ENCODE measurements around the gene SEMA3A.

The SEMA3A gene

DNA sequence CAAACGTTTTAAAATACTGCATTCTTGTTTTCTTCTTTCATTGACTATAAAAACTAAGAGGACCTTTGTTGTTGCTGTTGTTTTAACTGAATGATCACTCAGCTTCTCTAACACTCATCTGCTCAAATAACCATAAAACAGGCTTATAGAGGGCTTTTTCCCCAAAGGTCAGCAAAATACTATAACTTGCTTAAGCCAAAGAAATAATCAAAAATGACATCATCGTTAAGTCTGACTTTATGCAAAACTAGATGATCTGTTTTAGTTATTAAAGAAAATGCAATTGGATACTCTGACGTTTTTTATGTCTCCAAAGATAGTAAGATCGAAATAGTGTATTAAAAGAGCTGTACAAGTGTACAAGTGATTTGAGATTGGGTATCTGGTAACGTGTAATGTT lies 152.9 kb downstream of the SEMA3A start:
- Histone ChIP-seq H3K4me3 (ENCODE audit: low read depth in 1 of 2, low read length in 2 of 2) (no peak overlapping the region), H3K4me1 (ENCODE audit: control insufficient read depth in 1 of 2, insufficient read depth in 2 of 2, low read length in 2 of 2) (peaks cover 0 to 6% of the 10 kb centered on the region in 2 donors), H3K27ac (ENCODE audit: low read length) (no peak overlapping the region), H3K27me3 (ENCODE audit: low read depth, low read length) (no peaks in the 10 kb centered on the region), H3K9me3 (ENCODE audit: control insufficient read depth in 1 of 2, low read length in 2 of 2) (no peaks in the 10 kb centered on the region), H3K36me3 (ENCODE audit: control insufficient read depth in 1 of 2, insufficient read depth in 2 of 2, low read length in 2 of 2) (no peaks in the 10 kb centered on the region)

DNA sequence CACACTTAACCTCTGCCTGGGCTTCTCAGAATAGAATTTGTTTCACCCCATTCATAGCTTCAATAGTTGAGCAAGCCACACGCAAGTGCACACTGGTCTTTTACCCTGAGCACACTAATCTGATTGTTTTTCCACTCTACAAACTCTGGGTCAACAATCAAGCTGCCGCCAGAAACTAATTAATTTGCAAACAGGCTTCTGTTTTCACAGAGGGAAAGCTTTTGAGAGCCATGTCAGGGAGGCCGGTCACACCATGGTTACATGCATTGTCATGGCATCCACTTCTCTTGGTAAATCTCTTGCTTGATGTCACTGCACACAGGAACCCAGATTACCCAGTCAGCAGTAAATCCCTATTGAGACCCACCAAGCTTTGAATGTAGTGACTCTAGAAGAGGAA lies 154.2 kb downstream of the SEMA3A start:
- Histone ChIP-seq H3K4me3 (ENCODE audit: low read depth in 1 of 2, low read length in 2 of 2) (no peak overlapping the region), H3K9me3 (ENCODE audit: control insufficient read depth in 1 of 2, low read length in 2 of 2) (no peaks in the 10 kb centered on the region), H3K27ac (ENCODE audit: low read length) (no peak overlapping the region), H3K36me3 (ENCODE audit: control insufficient read depth in 1 of 2, insufficient read depth in 2 of 2, low read length in 2 of 2) (no peaks in the 10 kb centered on the region), H3K4me1 (ENCODE audit: control insufficient read depth in 1 of 2, insufficient read depth in 2 of 2, low read length in 2 of 2) (peaks cover 0 to 6% of the 10 kb centered on the region in 2 donors), H3K27me3 (ENCODE audit: low read depth, low read length) (no peaks in the 10 kb centered on the region)

DNA sequence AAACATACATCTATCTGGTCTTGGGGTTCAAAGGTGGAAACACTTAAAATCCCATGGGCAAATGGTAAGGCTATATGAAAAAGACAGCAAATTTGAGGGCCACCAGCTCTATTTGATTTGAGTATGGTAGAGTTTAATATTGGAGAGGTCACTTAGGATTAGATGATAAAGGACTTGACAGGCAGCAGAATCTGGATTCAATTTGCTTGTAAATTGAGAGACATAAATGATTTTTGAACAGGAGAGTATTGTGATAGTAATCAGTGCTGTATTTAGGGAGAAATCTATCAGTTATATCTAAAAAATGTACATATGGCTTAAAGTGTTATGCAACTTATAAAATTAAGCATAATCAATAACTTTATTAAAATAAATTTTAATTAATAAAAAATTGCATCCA lies 155.2 kb downstream of the SEMA3A start:
- H3K27ac ChIP-seq (ENCODE audit: low read length): no peak overlapping the region
- peaks cover 0 to 6% of the 10 kb centered on the region in 2 donors for H3K4me1 ChIP-seq (ENCODE audit: control insufficient read depth in 1 of 2, insufficient read depth in 2 of 2, low read length in 2 of 2)
- H3K9me3 ChIP-seq (ENCODE audit: control insufficient read depth in 1 of 2, low read length in 2 of 2): no peaks in the 10 kb centered on the region
- no peaks in the 10 kb centered on the region for H3K27me3 ChIP-seq (ENCODE audit: low read depth, low read length)
- no peaks in the 10 kb centered on the region for H3K36me3 ChIP-seq (ENCODE audit: control insufficient read depth in 1 of 2, insufficient read depth in 2 of 2, low read length in 2 of 2)
- no peak overlapping the region for H3K4me3 ChIP-seq (ENCODE audit: low read depth in 1 of 2, low read length in 2 of 2)

DNA sequence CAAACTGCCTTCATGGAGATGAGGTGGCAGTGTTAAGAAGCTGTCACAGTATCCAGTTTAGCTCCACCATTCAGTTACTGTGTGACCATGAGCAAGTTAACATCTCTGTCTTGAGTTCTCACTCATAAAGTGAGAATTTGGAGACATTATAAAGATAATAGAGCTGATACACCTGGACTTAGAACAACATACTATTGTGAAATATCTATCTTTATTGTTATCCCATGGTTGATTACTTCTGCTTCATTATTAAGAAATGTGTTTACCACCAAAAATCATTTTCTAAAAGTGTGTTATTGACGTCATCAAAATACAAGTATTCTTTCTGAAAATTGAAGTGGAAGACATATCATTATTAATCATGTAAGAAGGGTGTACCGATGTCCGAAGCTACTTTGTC lies 166.9 kb downstream of the SEMA3A start:
- Histone ChIP-seq H3K4me3 (ENCODE audit: low read depth in 1 of 2, low read length in 2 of 2) (no peak overlapping the region), H3K27me3 (ENCODE audit: low read depth, low read length) (no peaks in the 10 kb centered on the region), H3K4me1 (ENCODE audit: control insufficient read depth in 1 of 2, insufficient read depth in 2 of 2, low read length in 2 of 2) (peaks cover 0 to 2% of the 10 kb centered on the region in 2 donors), H3K27ac (ENCODE audit: low read length) (no peak overlapping the region), H3K36me3 (ENCODE audit: control insufficient read depth in 1 of 2, insufficient read depth in 2 of 2, low read length in 2 of 2) (no peaks in the 10 kb centered on the region), H3K9me3 (ENCODE audit: control insufficient read depth in 1 of 2, low read length in 2 of 2) (no peaks in the 10 kb centered on the region)

DNA sequence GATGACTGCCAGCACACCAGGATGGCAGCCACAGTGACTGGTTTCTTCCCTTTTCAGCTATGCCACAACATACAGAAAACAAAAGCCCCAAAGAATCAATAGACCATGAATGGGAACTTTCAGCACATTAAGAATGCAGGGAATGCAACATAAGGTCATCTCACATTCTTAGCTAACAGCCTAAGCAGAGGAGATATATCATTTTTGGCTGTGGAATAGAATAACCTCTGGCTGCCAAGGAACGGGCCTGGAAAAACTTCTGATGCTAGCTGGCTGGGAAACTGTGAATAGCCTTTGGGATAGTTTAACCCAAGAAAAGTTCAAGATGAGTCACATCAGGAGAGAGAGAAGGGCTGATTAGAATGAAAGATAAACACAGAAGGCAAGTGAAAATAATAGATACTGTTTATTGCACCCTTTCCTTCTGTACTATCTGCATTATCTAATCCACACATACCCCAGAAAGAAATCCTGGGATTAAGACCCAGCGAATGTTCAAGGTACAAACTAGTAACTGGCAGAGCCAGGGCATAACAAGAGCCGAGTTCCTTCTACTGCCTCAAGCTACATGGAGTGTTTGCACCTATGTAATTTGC lies 169.2 kb downstream of the SEMA3A start:
- Histone ChIP-seq H3K4me3 (ENCODE audit: low read depth in 1 of 2, low read length in 2 of 2) (no peak overlapping the region), H3K9me3 (ENCODE audit: control insufficient read depth in 1 of 2, low read length in 2 of 2) (no peaks in the 10 kb centered on the region), H3K27ac (ENCODE audit: low read length) (peak overlapping the region; percentile 17), H3K27me3 (ENCODE audit: low read depth, low read length) (no peaks in the 10 kb centered on the region), H3K4me1 (ENCODE audit: control insufficient read depth in 1 of 2, insufficient read depth in 2 of 2, low read length in 2 of 2) (peaks cover 0 to 5% of the 10 kb centered on the region in 2 donors), H3K36me3 (ENCODE audit: control insufficient read depth in 1 of 2, insufficient read depth in 2 of 2, low read length in 2 of 2) (no peaks in the 10 kb centered on the region)

DNA sequence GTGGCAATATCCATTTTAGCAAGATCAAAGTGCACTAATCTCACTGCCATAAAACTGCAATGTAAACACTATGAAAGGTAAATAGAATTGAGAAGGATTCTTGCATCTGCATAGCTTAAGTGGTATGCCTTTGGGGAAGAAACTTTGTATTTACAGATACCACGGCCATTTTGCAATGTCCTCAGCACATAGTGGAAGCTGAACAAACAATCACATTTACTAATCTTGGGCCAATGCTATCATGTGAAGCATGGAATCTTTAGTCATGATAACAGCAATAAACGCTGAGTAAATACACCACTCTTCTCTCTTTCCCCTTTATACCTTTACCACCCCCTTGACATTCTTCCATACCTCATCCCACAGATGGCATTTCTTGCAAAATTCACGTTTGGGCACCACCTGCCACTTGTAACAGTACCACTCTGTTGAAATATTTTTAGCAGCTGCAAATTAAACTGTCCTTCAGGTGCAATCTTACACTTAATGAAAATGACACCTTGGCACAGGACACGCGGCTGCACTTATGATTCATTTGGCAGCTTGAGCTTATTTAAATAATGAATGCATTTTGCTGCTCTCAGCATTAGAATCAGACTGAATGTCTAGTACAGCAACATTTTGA lies 171.8 kb downstream of the SEMA3A start:
- H3K4me1 ChIP-seq (ENCODE audit: control insufficient read depth in 1 of 2, insufficient read depth in 2 of 2, low read length in 2 of 2): peaks cover 0 to 5% of the 10 kb centered on the region in 2 donors
- no peaks in the 10 kb centered on the region for H3K36me3 ChIP-seq (ENCODE audit: control insufficient read depth in 1 of 2, insufficient read depth in 2 of 2, low read length in 2 of 2)
- no peaks in the 10 kb centered on the region for H3K27me3 ChIP-seq (ENCODE audit: low read depth, low read length)
- H3K27ac ChIP-seq (ENCODE audit: low read length): no peak overlapping the region
- no peak overlapping the region for H3K4me3 ChIP-seq (ENCODE audit: low read depth in 1 of 2, low read length in 2 of 2)
- no peaks in the 10 kb centered on the region for H3K9me3 ChIP-seq (ENCODE audit: control insufficient read depth in 1 of 2, low read length in 2 of 2)

DNA sequence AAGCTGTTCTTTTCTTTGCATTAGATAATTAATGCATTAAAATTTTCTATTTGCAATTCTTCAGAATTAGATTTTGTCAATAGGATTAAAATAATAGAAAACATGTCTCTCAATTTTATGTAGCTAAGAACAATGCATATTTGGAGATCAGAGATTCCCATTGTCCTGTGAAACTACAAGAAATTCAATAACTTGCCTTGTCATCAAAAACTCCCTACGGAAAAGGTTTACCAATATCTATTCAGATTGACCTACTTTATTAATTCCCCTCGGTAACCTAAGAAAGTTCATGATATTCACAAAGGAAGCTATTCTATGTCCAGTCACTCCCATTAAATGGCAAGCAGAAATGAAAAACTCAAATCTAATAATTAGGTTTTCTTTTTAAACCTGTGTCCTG lies 172.6 kb downstream of the SEMA3A start:
- no peak overlapping the region for H3K27ac ChIP-seq (ENCODE audit: low read length)
- peaks cover 0 to 5% of the 10 kb centered on the region in 2 donors for H3K4me1 ChIP-seq (ENCODE audit: control insufficient read depth in 1 of 2, insufficient read depth in 2 of 2, low read length in 2 of 2)
- no peaks in the 10 kb centered on the region for H3K36me3 ChIP-seq (ENCODE audit: control insufficient read depth in 1 of 2, insufficient read depth in 2 of 2, low read length in 2 of 2)
- H3K27me3 ChIP-seq (ENCODE audit: low read depth, low read length): no peaks in the 10 kb centered on the region
- H3K4me3 ChIP-seq (ENCODE audit: low read depth in 1 of 2, low read length in 2 of 2): no peak overlapping the region
- H3K9me3 ChIP-seq (ENCODE audit: control insufficient read depth in 1 of 2, low read length in 2 of 2): no peaks in the 10 kb centered on the region

DNA sequence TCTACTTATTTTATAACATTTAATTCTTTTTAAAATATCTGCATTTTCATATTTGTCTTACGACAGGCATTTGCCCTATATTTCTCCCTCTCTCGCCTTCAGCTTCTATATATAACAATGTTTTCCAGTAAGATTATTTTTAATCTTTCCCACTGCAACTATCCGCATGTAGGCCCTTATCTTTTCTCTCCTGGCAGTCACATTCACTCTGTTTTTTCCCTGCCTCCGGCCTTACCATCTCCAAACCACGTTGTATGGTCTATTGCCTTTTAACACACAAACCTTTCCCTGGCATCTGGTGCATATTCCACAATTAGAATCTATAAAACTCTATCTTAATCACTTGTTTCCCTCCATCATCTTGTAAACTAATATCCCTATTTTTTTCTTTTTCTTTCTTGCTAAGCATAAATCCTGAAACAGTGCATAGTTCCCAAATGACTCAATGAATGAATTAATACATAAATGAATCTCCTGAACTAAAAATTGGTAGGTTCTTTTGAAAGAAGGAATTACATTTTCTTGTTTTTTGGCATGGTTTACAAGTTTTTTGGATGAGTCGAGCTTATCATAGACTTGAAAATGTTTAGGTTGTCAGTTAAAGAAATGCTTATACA lies 173.2 kb downstream of the SEMA3A start:
- no peaks in the 10 kb centered on the region for H3K9me3 ChIP-seq (ENCODE audit: control insufficient read depth in 1 of 2, low read length in 2 of 2)
- no peaks in the 10 kb centered on the region for H3K36me3 ChIP-seq (ENCODE audit: control insufficient read depth in 1 of 2, insufficient read depth in 2 of 2, low read length in 2 of 2)
- H3K4me1 ChIP-seq (ENCODE audit: control insufficient read depth in 1 of 2, insufficient read depth in 2 of 2, low read length in 2 of 2): peaks cover 0 to 5% of the 10 kb centered on the region in 2 donors
- H3K27me3 ChIP-seq (ENCODE audit: low read depth, low read length): no peaks in the 10 kb centered on the region
- no peak overlapping the region for H3K27ac ChIP-seq (ENCODE audit: low read length)
- H3K4me3 ChIP-seq (ENCODE audit: low read depth in 1 of 2, low read length in 2 of 2): no peak overlapping the region

DNA sequence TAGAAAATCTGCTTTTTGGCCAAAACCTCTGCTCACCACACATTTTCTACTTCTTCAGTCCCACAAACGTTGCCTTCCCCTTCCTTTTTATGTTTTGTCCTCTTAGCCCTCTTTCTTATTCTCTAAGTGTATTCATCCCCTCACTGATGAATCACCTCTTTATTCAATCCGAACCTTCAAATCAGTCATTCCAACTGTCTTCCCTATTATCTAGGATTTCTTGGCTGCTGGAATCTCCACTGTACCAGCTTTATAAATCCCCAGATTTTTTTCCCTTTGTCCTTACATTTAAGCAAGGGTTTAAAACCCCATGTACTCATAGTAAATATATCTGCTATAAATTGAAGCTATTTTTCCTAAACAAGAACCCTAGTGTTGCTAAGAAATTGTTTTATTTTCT lies 176.9 kb downstream of the SEMA3A start:
- H3K9me3 ChIP-seq (ENCODE audit: control insufficient read depth in 1 of 2, low read length in 2 of 2): no peaks in the 10 kb centered on the region
- no peaks in the 10 kb centered on the region for H3K36me3 ChIP-seq (ENCODE audit: control insufficient read depth in 1 of 2, insufficient read depth in 2 of 2, low read length in 2 of 2)
- H3K4me1 ChIP-seq (ENCODE audit: control insufficient read depth in 1 of 2, insufficient read depth in 2 of 2, low read length in 2 of 2): peaks cover 0 to 3% of the 10 kb centered on the region in 2 donors
- H3K27me3 ChIP-seq (ENCODE audit: low read depth, low read length): no peaks in the 10 kb centered on the region
- no peak overlapping the region for H3K4me3 ChIP-seq (ENCODE audit: low read depth in 1 of 2, low read length in 2 of 2)
- no peak overlapping the region for H3K27ac ChIP-seq (ENCODE audit: low read length)

DNA sequence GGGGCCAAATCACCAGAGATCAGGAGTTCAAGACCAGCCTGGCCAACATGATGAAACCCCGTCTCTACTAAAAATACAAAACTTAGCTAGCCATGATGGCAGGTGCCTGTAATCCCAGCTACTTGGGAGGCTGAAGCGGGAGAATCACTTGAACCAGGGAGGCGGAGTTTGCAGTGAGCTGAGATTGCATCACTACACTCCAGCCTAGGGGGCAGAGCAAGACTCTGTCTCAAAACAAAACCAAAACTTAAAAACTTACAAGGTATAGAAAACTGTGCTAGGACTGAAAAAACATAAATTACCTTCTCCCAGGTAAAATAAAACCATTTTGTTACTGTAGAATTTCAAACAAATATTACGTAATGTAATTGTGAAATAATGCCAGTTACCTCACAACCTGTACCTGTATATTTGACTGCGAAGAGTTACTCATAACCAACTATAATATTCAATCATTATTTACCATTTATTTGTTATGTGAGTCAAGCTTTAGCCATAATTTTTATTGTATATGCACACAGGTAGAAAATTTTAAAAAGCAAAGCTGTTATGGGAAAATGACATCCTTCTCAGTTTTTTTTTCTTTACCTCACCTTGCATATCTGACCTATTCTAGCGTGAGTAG lies 180.9 kb downstream of the SEMA3A start:
- no peaks in the 10 kb centered on the region for H3K4me1 ChIP-seq (ENCODE audit: control insufficient read depth in 1 of 2, insufficient read depth in 2 of 2, low read length in 2 of 2)
- no peaks in the 10 kb centered on the region for H3K27me3 ChIP-seq (ENCODE audit: low read depth, low read length)
- H3K27ac ChIP-seq (ENCODE audit: low read length): no peak overlapping the region
- H3K4me3 ChIP-seq (ENCODE audit: low read depth in 1 of 2, low read length in 2 of 2): no peak overlapping the region
- H3K36me3 ChIP-seq (ENCODE audit: control insufficient read depth in 1 of 2, insufficient read depth in 2 of 2, low read length in 2 of 2): no peaks in the 10 kb centered on the region
- no peaks in the 10 kb centered on the region for H3K9me3 ChIP-seq (ENCODE audit: control insufficient read depth in 1 of 2, low read length in 2 of 2)

DNA sequence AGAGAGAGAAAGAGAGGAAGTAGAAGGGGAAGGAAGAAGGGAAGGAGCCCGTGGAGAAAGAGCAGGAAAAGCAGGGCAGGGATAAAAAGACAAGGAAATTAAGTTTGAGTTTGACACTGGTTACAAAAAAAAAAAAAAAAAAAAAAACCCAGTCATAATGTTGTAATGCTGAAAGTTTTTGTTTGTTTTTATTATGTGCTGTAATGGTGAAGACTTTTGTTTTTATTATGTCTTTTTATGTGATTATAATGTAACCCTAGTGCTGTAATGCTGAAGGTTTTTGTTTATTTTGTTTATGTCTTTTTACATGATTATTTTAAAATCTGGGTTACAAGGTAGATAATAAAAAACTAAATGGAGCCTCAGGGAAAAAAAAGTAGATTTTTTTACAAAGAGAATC lies 184.8 kb downstream of the SEMA3A start:
- H3K4me3 ChIP-seq (ENCODE audit: low read depth in 1 of 2, low read length in 2 of 2): no peak overlapping the region
- peaks cover 0 to 5% of the 10 kb centered on the region in 2 donors for H3K36me3 ChIP-seq (ENCODE audit: control insufficient read depth in 1 of 2, insufficient read depth in 2 of 2, low read length in 2 of 2)
- no peaks in the 10 kb centered on the region for H3K4me1 ChIP-seq (ENCODE audit: control insufficient read depth in 1 of 2, insufficient read depth in 2 of 2, low read length in 2 of 2)
- H3K27ac ChIP-seq (ENCODE audit: low read length): no peak overlapping the region
- no peaks in the 10 kb centered on the region for H3K27me3 ChIP-seq (ENCODE audit: low read depth, low read length)
- H3K9me3 ChIP-seq (ENCODE audit: control insufficient read depth in 1 of 2, low read length in 2 of 2): no peaks in the 10 kb centered on the region

All from muscle layer of duodenum (tissue), 2 donors.